Panc1 (cell line): ENCODE results near the gene POC1B. TPM values are rescaled to one million over a fixed set of nuclear protein-coding genes. Genes with fewer than 3 reads are reported as not detected.

ENCODE experiments used
- ATAC-seq: fragments of 200-7000 bp; cut with Tn5 transposase; 2 replicates; pipeline ENCODE4 v1.9.1; 2020; ENCODE audit warnings: mild to moderate bottlenecking, moderate library complexity
- BruUV-seq: library from RNA; stranded (reverse); fragments of 400-500 nt; replicated peaks from 2 replicates; lab custom pipeline; 2021; lab: Mats Ljungman, UMichigan
- CTCF ChIA-PET: fragments of 300-600 bp; sonication (Branson Sonifier 250); formaldehyde crosslinking; loops from one replicate; lab custom pipeline; 2022; ENCODE audit warnings: antibody characterized with exemption; lab: Charles Lee
- POLR2A ChIA-PET: fragments of 300-600 bp; sonication (Branson Sonifier 250); formaldehyde crosslinking; loops from one replicate; lab custom pipeline; 2022; ENCODE audit warnings: antibody characterized with exemption; lab: Charles Lee
- DNase-seq: peaks from one replicate; pipeline ENCODE4 v3.0.0-alpha.2; 2010; ENCODE audit warnings: low read depth, low spot score
- H3K27ac ChIP-seq: 2 replicates; pipeline ENCODE4 v1.5.1; 2011; ENCODE audit warnings: mild to moderate bottlenecking, low read length, inconsistent platforms
- H3K27me3 ChIP-seq: fragments of 200-500 bp; sonication (Bioruptor generic); 2 replicates; pipeline ENCODE4 v1.6.0; 2014; ENCODE audit warnings: low read length, inconsistent platforms; ENCODE audit not compliant: control insufficient read depth, insufficient read depth
- H3K36me3 ChIP-seq: fragments of 200-500 bp; sonication (Bioruptor generic); 2 replicates; pipeline ENCODE4 v1.5.1; 2014; ENCODE audit warnings: inconsistent platforms, mild to moderate bottlenecking, low read length, moderate library complexity; ENCODE audit not compliant: control insufficient read depth, insufficient read depth
- H3K4me1 ChIP-seq: 2 replicates; pipeline ENCODE4 v1.5.1; 2011; ENCODE audit warnings: inconsistent platforms, mild to moderate bottlenecking, low read length, moderate library complexity; ENCODE audit not compliant: control insufficient read depth, insufficient read depth
- H3K4me3 ChIP-seq, 2 experiments: 2 replicates each; pipeline ENCODE4 v1.5.1; 2011 to 2012; ENCODE audit warnings: low read depth in 2 of 2, low read length in 2 of 2, mild to moderate bottlenecking in 2 of 2, inconsistent platforms in 1 of 2, moderate library complexity in 1 of 2
- H3K9me3 ChIP-seq: fragments of 200-500 bp; sonication (Bioruptor generic); 2 replicates; pipeline ENCODE4 v1.5.1; 2014; ENCODE audit warnings: low read depth, mild to moderate bottlenecking, inconsistent platforms, low read length, moderate library complexity; ENCODE audit not compliant: control insufficient read depth, insufficient read depth
- CTCF ChIP-seq: fragments of 450-650 bp; IDR thresholded peaks from 2 replicates; pipeline ENCODE4 v1.5.1; 2017; ENCODE audit warnings: mild to moderate bottlenecking
- POLR2AphosphoS5 ChIP-seq: IDR thresholded peaks from 2 replicates; pipeline ENCODE4 v1.6.1; 2012; ENCODE audit warnings: mild to moderate bottlenecking, low read depth, low read length, moderate library complexity
- SIN3A ChIP-seq: IDR thresholded peaks from 2 replicates; pipeline ENCODE4 v1.6.1; 2012; ENCODE audit warnings: low read depth, mild to moderate bottlenecking, low read length, moderate library complexity, borderline replicate concordance; ENCODE audit not compliant: insufficient read depth
- TCF7L2 ChIP-seq: IDR thresholded peaks from 2 replicates; pipeline ENCODE4 v1.6.1; 2011; ENCODE audit warnings: mild to moderate bottlenecking, low read depth, low read length, inconsistent platforms
- in situ Hi-C: cut with HindIII; loops from 2 replicates; pipeline ENCODE4 v1.10.0; 2016; ENCODE audit warnings: low sequenced_read_pairs, low pct_unique_long_range_greater_than_20kb
- intact Hi-C: fragments of 100-400 bp; cut with micrococcal nuclease; formaldehyde crosslinking; loops from one replicate; pipeline ENCODE4 v1.10.0; 2022; ENCODE audit not compliant: unreplicated experiment
- total RNA-seq: library from RNA; stranded (reverse); gene quantifications from one replicate; pipeline ENCODE4 v1.2.1, GENCODE V29; 2021; ENCODE audit not compliant: unreplicated experiment
- TF ChIP-seq, protein P1 (sequence below), 2 experiments: IDR thresholded peaks; 2 replicates each; pipeline ENCODE4 v1.6.1; 2011 to 2012; ENCODE audit warnings: low read depth in 2 of 2, control low read depth in 1 of 2, low read length in 1 of 2, mild to moderate bottlenecking in 1 of 2, moderate library complexity in 1 of 2; ENCODE audit not compliant: insufficient read depth in 1 of 2

Gene POC1B
- total RNA-seq, 1 experiment from 2014 or later = 7.3 TPM

DNA sequence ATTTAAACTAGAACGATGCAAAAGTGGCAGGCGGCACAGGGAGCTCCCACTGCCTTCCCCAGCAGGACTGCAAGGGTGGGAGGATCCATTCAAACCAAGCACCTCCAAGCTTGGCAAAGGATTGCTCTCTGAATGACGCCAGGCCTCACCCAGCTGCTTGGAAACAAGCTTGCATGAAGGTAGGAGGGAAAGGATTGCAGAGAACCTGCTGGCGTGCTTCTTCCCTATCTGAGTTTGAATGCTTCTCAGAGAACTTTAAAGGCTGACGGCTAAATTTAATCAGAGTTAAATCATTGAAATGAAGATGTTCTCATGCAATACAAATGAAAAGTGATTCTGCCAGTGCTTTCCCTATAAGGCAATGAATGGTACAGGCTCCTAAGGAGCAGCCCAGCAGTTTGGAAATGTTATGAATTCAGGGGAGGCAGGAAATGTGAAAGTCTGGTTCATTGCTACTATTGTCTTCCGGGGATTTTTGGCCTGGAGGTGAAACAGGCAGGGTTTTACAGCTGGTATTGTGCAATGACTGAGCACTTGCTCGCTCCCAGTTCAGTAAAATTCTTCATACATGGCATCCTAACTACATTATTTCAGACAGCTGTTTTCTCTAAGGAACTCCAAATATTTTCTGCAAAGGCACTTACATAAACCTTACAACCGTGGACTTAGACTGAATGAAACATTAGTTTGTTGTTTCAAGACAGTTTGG, 141.6 kb downstream of the POC1B start:
- Histone ChIP-seq H3K27me3 (no peaks in the 10 kb centered on the region), H3K9me3 (no peaks in the 10 kb centered on the region), H3K4me1 (no peaks in the 10 kb centered on the region), H3K27ac (no peak overlapping the region), H3K4me3 (no peak overlapping the region), H3K36me3 (no peaks in the 10 kb centered on the region)
- ATAC-seq (no peak), DNase-seq (no peak)
- TF ChIP-seq TCF7L2 = no peak
- no peak for TF ChIP-seq CTCF
- TF ChIP-seq, protein P1, sequence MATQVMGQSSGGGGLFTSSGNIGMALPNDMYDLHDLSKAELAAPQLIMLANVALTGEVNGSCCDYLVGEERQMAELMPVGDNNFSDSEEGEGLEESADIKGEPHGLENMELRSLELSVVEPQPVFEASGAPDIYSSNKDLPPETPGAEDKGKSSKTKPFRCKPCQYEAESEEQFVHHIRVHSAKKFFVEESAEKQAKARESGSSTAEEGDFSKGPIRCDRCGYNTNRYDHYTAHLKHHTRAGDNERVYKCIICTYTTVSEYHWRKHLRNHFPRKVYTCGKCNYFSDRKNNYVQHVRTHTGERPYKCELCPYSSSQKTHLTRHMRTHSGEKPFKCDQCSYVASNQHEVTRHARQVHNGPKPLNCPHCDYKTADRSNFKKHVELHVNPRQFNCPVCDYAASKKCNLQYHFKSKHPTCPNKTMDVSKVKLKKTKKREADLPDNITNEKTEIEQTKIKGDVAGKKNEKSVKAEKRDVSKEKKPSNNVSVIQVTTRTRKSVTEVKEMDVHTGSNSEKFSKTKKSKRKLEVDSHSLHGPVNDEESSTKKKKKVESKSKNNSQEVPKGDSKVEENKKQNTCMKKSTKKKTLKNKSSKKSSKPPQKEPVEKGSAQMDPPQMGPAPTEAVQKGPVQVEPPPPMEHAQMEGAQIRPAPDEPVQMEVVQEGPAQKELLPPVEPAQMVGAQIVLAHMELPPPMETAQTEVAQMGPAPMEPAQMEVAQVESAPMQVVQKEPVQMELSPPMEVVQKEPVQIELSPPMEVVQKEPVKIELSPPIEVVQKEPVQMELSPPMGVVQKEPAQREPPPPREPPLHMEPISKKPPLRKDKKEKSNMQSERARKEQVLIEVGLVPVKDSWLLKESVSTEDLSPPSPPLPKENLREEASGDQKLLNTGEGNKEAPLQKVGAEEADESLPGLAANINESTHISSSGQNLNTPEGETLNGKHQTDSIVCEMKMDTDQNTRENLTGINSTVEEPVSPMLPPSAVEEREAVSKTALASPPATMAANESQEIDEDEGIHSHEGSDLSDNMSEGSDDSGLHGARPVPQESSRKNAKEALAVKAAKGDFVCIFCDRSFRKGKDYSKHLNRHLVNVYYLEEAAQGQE (IDR thresholded peaks at IDR 0.05; ENCODE audit: insufficient read depth in 1 of 2, low read depth in 2 of 2, low read length in 1 of 2) = no peak
- TF ChIP-seq SIN3A = no peak
- TF ChIP-seq POLR2AphosphoS5 = no peak
- intact Hi-C loops = no loop called here
- POLR2A ChIA-PET = no interaction called here
- CTCF ChIA-PET = no interaction called here
- BruUV-seq = no TSS peak
- in situ Hi-C loops = no loop called here

- H3K4me3 ChIP-seq = no peak overlapping the region
- H3K36me3 ChIP-seq = no peaks in the 10 kb centered on the region
- H3K4me1 ChIP-seq = no peaks in the 10 kb centered on the region
- no peaks in the 10 kb centered on the region for H3K27me3 ChIP-seq
- no peak overlapping the region for H3K27ac ChIP-seq
- ChIA-PET POLR2A (no interaction called here), CTCF (no interaction called here)
- in situ Hi-C loops = no loop called here
- TF ChIP-seq POLR2AphosphoS5 (no peak), TCF7L2 (no peak)
- TF ChIP-seq, protein P1 (IDR thresholded peaks at IDR 0.05; ENCODE audit: insufficient read depth in 1 of 2, low read depth in 2 of 2, low read length in 1 of 2) = no peak
- intact Hi-C loops = no loop called here
- no TSS peak for BruUV-seq
- no peak for ATAC-seq
- no peak for DNase-seq
- H3K9me3 ChIP-seq = no peaks in the 10 kb centered on the region
Measured at GRCh38 chr12:89383235-89384049, 142.4 kb downstream of the POC1B start.
